ENCODE results near the gene FUT8.

FUT8 gene

GRCh38 chr14:65432361-65432948, 19.9 kb downstream of the FUT8 start:
- Histone ChIP-seq H2BK120ac (ENCODE audit: low read depth, low read length) (no peak overlapping the region), H3K4me3 (ENCODE audit: low read length in 2 of 2) (no peak overlapping the region), H2AFZ (ENCODE audit: low read length) (no peak overlapping the region), H3K9ac (ENCODE audit: low read depth, low read length, poor library complexity) (no peak overlapping the region), H3K23ac (ENCODE audit: low read depth, low read length, poor library complexity) (no peak overlapping the region), H3K9me3 (replicated peaks in 1 of 2; ENCODE audit: control insufficient read depth in 2 of 2, insufficient read depth in 1 of 2, low read depth in 1 of 2, low read length in 2 of 2) (peaks cover 2 to 4% of the 10 kb centered on the region in 2 donors), H3K27ac (replicated peaks; ENCODE audit: low read length) (no peak overlapping the region), H4K8ac (ENCODE audit: low read depth, low read length) (no peak overlapping the region), H3K79me1 (ENCODE audit: low read depth, low read length) (no peaks in the 10 kb centered on the region), H3K27me3 (ENCODE audit: control insufficient read depth in 3 of 3, insufficient read depth in 3 of 3, low read depth in 1 of 3, low read length in 3 of 3) (no peaks in the 10 kb centered on the region), H3K14ac (ENCODE audit: low read length) (no peak overlapping the region), H3K36me3 (replicated peaks in 1 of 2; ENCODE audit: control insufficient read depth in 2 of 2, insufficient read depth in 2 of 2, low read length in 2 of 2) (peaks cover 0 to 2% of the 10 kb centered on the region in 2 donors), H4K91ac (ENCODE audit: low read depth, low read length, poor library complexity) (no peak overlapping the region), H2BK12ac (ENCODE audit: low read length) (no peak overlapping the region), H3K4me2 (ENCODE audit: insufficient read depth, low read length, poor library complexity, severe bottlenecking) (no peak overlapping the region), H3K18ac (ENCODE audit: low read length) (no peak overlapping the region), H3K4ac (ENCODE audit: low read length) (no peak overlapping the region), H2AK5ac (ENCODE audit: low read depth, low read length) (no peak overlapping the region), H3K4me1 (ENCODE audit: control insufficient read depth in 2 of 2, insufficient read depth in 1 of 2, low read depth in 1 of 2, low read length in 2 of 2) (no peaks in the 10 kb centered on the region), H2BK15ac (ENCODE audit: low read length) (no peak overlapping the region), H2BK5ac (ENCODE audit: low read length) (no peak overlapping the region)
- DNase-seq (ENCODE audit: low spot score) = no peak
- no CpG with 5 or more reads among the region's 6 CpGs for WGBS, 2 donors (ENCODE audit: extremely low coverage in 2 of 2, insufficient read length in 2 of 2, insufficient replicate concordance in 1 of 2)

GRCh38 chr14:65433157-65433556, 20.6 kb downstream of the FUT8 start:
- Histone ChIP-seq H3K18ac (ENCODE audit: low read length) (no peak overlapping the region), H2BK15ac (ENCODE audit: low read length) (no peak overlapping the region), H3K4me1 (ENCODE audit: control insufficient read depth in 2 of 2, insufficient read depth in 1 of 2, low read depth in 1 of 2, low read length in 2 of 2) (no peaks in the 10 kb centered on the region), H2BK120ac (ENCODE audit: low read depth, low read length) (no peak overlapping the region), H3K14ac (ENCODE audit: low read length) (no peak overlapping the region), H2BK12ac (ENCODE audit: low read length) (no peak overlapping the region), H4K8ac (ENCODE audit: low read depth, low read length) (no peak overlapping the region), H3K27ac (replicated peaks; ENCODE audit: low read length) (no peak overlapping the region), H2AFZ (ENCODE audit: low read length) (no peak overlapping the region), H3K9me3 (replicated peaks in 1 of 2; ENCODE audit: control insufficient read depth in 2 of 2, insufficient read depth in 1 of 2, low read depth in 1 of 2, low read length in 2 of 2) (peaks cover 2 to 4% of the 10 kb centered on the region in 2 donors), H3K4me2 (ENCODE audit: insufficient read depth, low read length, poor library complexity, severe bottlenecking) (no peak overlapping the region), H3K9ac (ENCODE audit: low read depth, low read length, poor library complexity) (no peak overlapping the region), H2BK5ac (ENCODE audit: low read length) (no peak overlapping the region), H3K27me3 (ENCODE audit: control insufficient read depth in 3 of 3, insufficient read depth in 3 of 3, low read depth in 1 of 3, low read length in 3 of 3) (no peaks in the 10 kb centered on the region), H4K91ac (ENCODE audit: low read depth, low read length, poor library complexity) (no peak overlapping the region), H3K79me1 (ENCODE audit: low read depth, low read length) (no peaks in the 10 kb centered on the region), H3K4me3 (ENCODE audit: low read length in 2 of 2) (no peak overlapping the region), H2AK5ac (ENCODE audit: low read depth, low read length) (no peak overlapping the region), H3K4ac (ENCODE audit: low read length) (no peak overlapping the region), H3K23ac (ENCODE audit: low read depth, low read length, poor library complexity) (no peak overlapping the region), H3K36me3 (replicated peaks in 1 of 2; ENCODE audit: control insufficient read depth in 2 of 2, insufficient read depth in 2 of 2, low read length in 2 of 2) (peaks cover 0 to 2% of the 10 kb centered on the region in 2 donors)
- no CpG with 5 or more reads among the region's 2 CpGs for WGBS, 2 donors (ENCODE audit: extremely low coverage in 2 of 2, insufficient read length in 2 of 2, insufficient replicate concordance in 1 of 2)
- DNase-seq (ENCODE audit: low spot score) = no peak

- H3K9ac ChIP-seq (ENCODE audit: low read depth, low read length, poor library complexity) = no peak overlapping the region
- H3K14ac ChIP-seq (ENCODE audit: low read length) = no peak overlapping the region
- H3K4me3 ChIP-seq (ENCODE audit: low read length in 2 of 2) = no peak overlapping the region
- no peaks in the 10 kb centered on the region for H3K79me1 ChIP-seq (ENCODE audit: low read depth, low read length)
- H2BK120ac ChIP-seq (ENCODE audit: low read depth, low read length) = no peak overlapping the region
- H3K4me2 ChIP-seq (ENCODE audit: insufficient read depth, low read length, poor library complexity, severe bottlenecking) = no peak overlapping the region
- no peak overlapping the region for H4K91ac ChIP-seq (ENCODE audit: low read depth, low read length, poor library complexity)
- H3K4me1 ChIP-seq (ENCODE audit: control insufficient read depth in 2 of 2, insufficient read depth in 1 of 2, low read depth in 1 of 2, low read length in 2 of 2) = no peaks in the 10 kb centered on the region
- no peak overlapping the region for H3K4ac ChIP-seq (ENCODE audit: low read length)
- H3K27ac ChIP-seq (replicated peaks; ENCODE audit: low read length) = no peak overlapping the region
- no peak overlapping the region for H3K18ac ChIP-seq (ENCODE audit: low read length)
- no peak overlapping the region for H3K23ac ChIP-seq (ENCODE audit: low read depth, low read length, poor library complexity)
- WGBS, 2 donors (ENCODE audit: extremely low coverage in 2 of 2, insufficient read length in 2 of 2, insufficient replicate concordance in 1 of 2) = no CpG with 5 or more reads among the region's 2 CpGs
- H2BK5ac ChIP-seq (ENCODE audit: low read length) = no peak overlapping the region
- no peak overlapping the region for H2BK12ac ChIP-seq (ENCODE audit: low read length)
- DNase-seq (ENCODE audit: low spot score) = no peak
- H3K36me3 ChIP-seq (replicated peaks in 1 of 2; ENCODE audit: control insufficient read depth in 2 of 2, insufficient read depth in 2 of 2, low read length in 2 of 2) = peaks cover 0 to 2% of the 10 kb centered on the region in 2 donors
- H3K27me3 ChIP-seq (ENCODE audit: control insufficient read depth in 3 of 3, insufficient read depth in 3 of 3, low read depth in 1 of 3, low read length in 3 of 3) = no peaks in the 10 kb centered on the region
- peaks cover 2 to 4% of the 10 kb centered on the region in 2 donors for H3K9me3 ChIP-seq (replicated peaks in 1 of 2; ENCODE audit: control insufficient read depth in 2 of 2, insufficient read depth in 1 of 2, low read depth in 1 of 2, low read length in 2 of 2)
- H4K8ac ChIP-seq (ENCODE audit: low read depth, low read length) = no peak overlapping the region
- H2AK5ac ChIP-seq (ENCODE audit: low read depth, low read length) = no peak overlapping the region
- H2AFZ ChIP-seq (ENCODE audit: low read length) = no peak overlapping the region
- H2BK15ac ChIP-seq (ENCODE audit: low read length) = no peak overlapping the region
Observed at GRCh38 chr14:65433646-65434045, 21.1 kb downstream of the FUT8 start.

- Histone ChIP-seq H2BK120ac (ENCODE audit: low read depth, low read length) (no peak overlapping the region), H3K4ac (ENCODE audit: low read length) (no peak overlapping the region), H3K9ac (ENCODE audit: low read depth, low read length, poor library complexity) (no peak overlapping the region), H3K4me3 (ENCODE audit: low read length in 2 of 2) (no peak overlapping the region), H2AFZ (ENCODE audit: low read length) (no peak overlapping the region), H3K9me3 (replicated peaks in 1 of 2; ENCODE audit: control insufficient read depth in 2 of 2, insufficient read depth in 1 of 2, low read depth in 1 of 2, low read length in 2 of 2) (peaks cover 2 to 4% of the 10 kb centered on the region in 2 donors), H2BK15ac (ENCODE audit: low read length) (no peak overlapping the region), H2BK12ac (ENCODE audit: low read length) (no peak overlapping the region), H3K4me1 (ENCODE audit: control insufficient read depth in 2 of 2, insufficient read depth in 1 of 2, low read depth in 1 of 2, low read length in 2 of 2) (no peaks in the 10 kb centered on the region), H2AK5ac (ENCODE audit: low read depth, low read length) (no peak overlapping the region), H4K91ac (ENCODE audit: low read depth, low read length, poor library complexity) (no peak overlapping the region), H3K4me2 (ENCODE audit: insufficient read depth, low read length, poor library complexity, severe bottlenecking) (no peak overlapping the region), H3K14ac (ENCODE audit: low read length) (no peak overlapping the region), H3K79me1 (ENCODE audit: low read depth, low read length) (no peaks in the 10 kb centered on the region), H3K27ac (replicated peaks; ENCODE audit: low read length) (no peak overlapping the region), H2BK5ac (ENCODE audit: low read length) (no peak overlapping the region), H3K36me3 (replicated peaks in 1 of 2; ENCODE audit: control insufficient read depth in 2 of 2, insufficient read depth in 2 of 2, low read length in 2 of 2) (peaks cover 0 to 2% of the 10 kb centered on the region in 2 donors), H4K8ac (ENCODE audit: low read depth, low read length) (no peak overlapping the region), H3K18ac (ENCODE audit: low read length) (no peak overlapping the region), H3K27me3 (ENCODE audit: control insufficient read depth in 3 of 3, insufficient read depth in 3 of 3, low read depth in 1 of 3, low read length in 3 of 3) (no peaks in the 10 kb centered on the region), H3K23ac (ENCODE audit: low read depth, low read length, poor library complexity) (no peak overlapping the region)
- DNase-seq (ENCODE audit: low spot score) = no peak
- WGBS, 2 donors (ENCODE audit: extremely low coverage in 2 of 2, insufficient read length in 2 of 2, insufficient replicate concordance in 1 of 2) = no CpG with 5 or more reads among the region's 3 CpGs
Observed at GRCh38 chr14:65434216-65434850, 21.8 kb downstream of the FUT8 start.

Measured in neuronal stem cell (in vitro differentiated cells).